HG02678 (cell line): ENCODE measurements around the gene MAGEC3.
"Not testable (repeated sequence)": the region's sequence is repeated elsewhere in the genome, so short reads cannot be mapped to it uniquely, and the experiment has no call there.

ENCODE experiments used
- ATAC-seq: cut with Tn5 transposase; IDR thresholded peaks from one replicate; pipeline ENCODE4 v1.9.1; 2021; ENCODE audit warnings: mild to moderate bottlenecking, moderate library complexity; ENCODE audit not compliant: unreplicated experiment

Gene MAGEC3

GRCh38 chrX:141838016-141838415, at the start of gene MAGEC3:
MAGEC3 (plus strand) TSS chrX:141838316; CDS start chrX:141838316, 0 bp downstream.
- no peak for ATAC-seq

GRCh38 chrX:141791856-141792255, 46.3 kb upstream of the MAGEC3 start:
- ATAC-seq: no peak

GRCh38 chrX:141811438-141811837, 26.7 kb upstream of the MAGEC3 start:
- no peak for ATAC-seq

GRCh38 chrX:141814213-141814857, 23.8 kb upstream of the MAGEC3 start:
- no peak for ATAC-seq

- ATAC-seq: no peak
Observed at GRCh38 chrX:141815904-141816303, 22.2 kb upstream of the MAGEC3 start.

GRCh38 chrX:141832247-141832646, 5.9 kb upstream of the MAGEC3 start:
- ATAC-seq: no peak

- ATAC-seq: no peak
Observed at GRCh38 chrX:141839856-141840255, 1.7 kb downstream of the MAGEC3 start.

- ATAC-seq: no peak
Observed at GRCh38 chrX:141857479-141857878, 19.4 kb downstream of the MAGEC3 start.

GRCh38 chrX:141879616-141880015, 41.5 kb downstream of the MAGEC3 start:
- no peak for ATAC-seq

- not testable (repeated sequence) for ATAC-seq
Observed at GRCh38 chrX:141888811-141889210, 50.7 kb downstream of the MAGEC3 start.

GRCh38 chrX:141894733-141895132, 56.6 kb downstream of the MAGEC3 start:
- ATAC-seq: no peak

- ATAC-seq: no peak
Observed at GRCh38 chrX:141897690-141898089, 59.6 kb downstream of the MAGEC3 start.

GRCh38 chrX:141902366-141902765, 64.2 kb downstream of the MAGEC3 start:
- no peak for ATAC-seq

GRCh38 chrX:141903400-141904155, 65.5 kb downstream of the MAGEC3 start, which contains the start of gene MAGEC1:
MAGEC1 (plus strand) TSS chrX:141903894; CDS start chrX:141905073, 1,179 bp downstream.
- no peak for ATAC-seq

- no peak for ATAC-seq
Observed at GRCh38 chrX:141904262-141904661, 66.1 kb downstream of the MAGEC3 start.

- no peak for ATAC-seq
Observed at GRCh38 chrX:141917801-141918200, 79.7 kb downstream of the MAGEC3 start.

GRCh38 chrX:141924293-141924692, 86.2 kb downstream of the MAGEC3 start:
- no peak for ATAC-seq

- ATAC-seq: no peak
Observed at GRCh38 chrX:141928432-141928831, 90.3 kb downstream of the MAGEC3 start.

GRCh38 chrX:141934059-141934641, 96.0 kb downstream of the MAGEC3 start:
- no peak for ATAC-seq

- no peak for ATAC-seq
Observed at GRCh38 chrX:141935645-141936044, 97.5 kb downstream of the MAGEC3 start.

- no peak for ATAC-seq
Observed at GRCh38 chrX:141936080-141936479, 98.0 kb downstream of the MAGEC3 start.

GRCh38 chrX:141941234-141941633, 103.1 kb downstream of the MAGEC3 start:
- ATAC-seq: no peak
